HPDE6-E6E7 (cell line): Measurements from ENCODE around the gene DNAJA3.

ENCODE experiments used
- DNase-seq: peaks from one replicate; pipeline ENCODE4 v3.0.0; 2011; ENCODE audit warnings: missing footprints; ENCODE audit errors: extremely low spot score

Gene DNAJA3

GRCh38 chr16:4433914-4434787 is 8.5 kb downstream of the DNAJA3 start:
- no peak for DNase-seq

- DNase-seq: no peak
Measured at GRCh38 chr16:4435337-4436067, 9.8 kb downstream of the DNAJA3 start.

GRCh38 chr16:4437366-4437765 is 11.7 kb downstream of the DNAJA3 start:
- DNase-seq: no peak

GRCh38 chr16:4442371-4442770 is 16.7 kb downstream of the DNAJA3 start:
- no peak for DNase-seq

GRCh38 chr16:4443271-4443670 is 17.6 kb downstream of the DNAJA3 start:
- no peak for DNase-seq

GRCh38 chr16:4443986-4444385 is 18.3 kb downstream of the DNAJA3 start:
- no peak for DNase-seq

GRCh38 chr16:4450430-4450829 is 24.8 kb downstream of the DNAJA3 start:
- no peak for DNase-seq

- no peak for DNase-seq
Measured at GRCh38 chr16:4450931-4451519, 25.4 kb downstream of the DNAJA3 start.

- no peak for DNase-seq
Measured at GRCh38 chr16:4452674-4453073, 27.0 kb downstream of the DNAJA3 start.

- DNase-seq: no peak
Measured at GRCh38 chr16:4454623-4455022, 29.0 kb downstream of the DNAJA3 start.

GRCh38 chr16:4455081-4455480 is 29.4 kb downstream of the DNAJA3 start:
- no peak for DNase-seq

- no peak for DNase-seq
Measured at GRCh38 chr16:4455951-4456350, 30.3 kb downstream of the DNAJA3 start.

GRCh38 chr16:4460936-4461249 is 35.2 kb downstream of the DNAJA3 start:
- DNase-seq: no peak

GRCh38 chr16:4461250-4462085 is 35.8 kb downstream of the DNAJA3 start:
- no peak for DNase-seq

- peak; percentile 31 for DNase-seq
Measured at GRCh38 chr16:4463522-4464163, 38.0 kb downstream of the DNAJA3 start.

- DNase-seq: no peak
Measured at GRCh38 chr16:4465977-4466779, 40.5 kb downstream of the DNAJA3 start.

- no peak for DNase-seq
Measured at GRCh38 chr16:4467916-4468315, 42.2 kb downstream of the DNAJA3 start.

GRCh38 chr16:4468972-4469371 is 43.3 kb downstream of the DNAJA3 start:
- DNase-seq: no peak

- no peak for DNase-seq
Measured at GRCh38 chr16:4471869-4472268, 46.2 kb downstream of the DNAJA3 start.

- DNase-seq: no peak
Measured at GRCh38 chr16:4472880-4473279, 47.2 kb downstream of the DNAJA3 start.
